ENCODE data around the gene CTIF.

Gene CTIF

DNA sequence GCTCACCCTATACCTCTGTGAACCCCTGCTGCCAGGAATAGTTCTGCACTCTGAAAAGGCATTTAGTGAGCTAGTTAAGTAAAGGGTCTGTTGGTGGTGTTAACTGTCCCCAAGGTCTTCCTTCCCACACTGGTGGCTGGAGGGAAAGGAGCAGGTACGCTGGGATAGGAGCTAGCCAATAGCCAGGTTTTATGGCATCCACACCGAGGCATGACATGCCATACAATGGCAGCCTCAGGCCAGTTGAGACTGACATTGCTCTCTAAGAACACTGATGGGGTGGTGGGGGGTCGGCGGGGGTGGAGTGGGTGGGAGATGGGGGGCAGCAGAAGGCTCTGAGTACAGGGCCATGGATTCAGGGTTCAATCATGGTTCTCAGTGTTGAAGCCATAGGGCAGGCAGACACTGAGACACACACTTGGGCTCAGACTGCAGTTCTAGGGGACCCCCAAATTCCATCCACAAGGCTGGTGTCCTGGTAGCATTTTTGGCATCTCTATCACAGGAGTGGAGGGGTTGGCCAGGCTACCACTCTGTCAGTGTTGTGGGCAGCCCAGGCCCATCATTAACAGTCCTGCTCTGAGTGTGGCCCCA is 136.0 kb downstream of the CTIF start:
- Mint-ChIP-seq H3K27me3 (ENCODE audit: low read depth, poor library complexity) (no peaks in the 10 kb centered on the region), H3K27ac (no peak overlapping the region), H3K4me1 (peaks cover 20% of the 10 kb centered on the region), H3K36me3 (ENCODE audit: low read depth) (peaks cover 21% of the 10 kb centered on the region), H3K4me3 (no peak overlapping the region), H3K9me3 (peaks cover 20% of the 10 kb centered on the region)
- TF ChIP-seq, protein P1, sequence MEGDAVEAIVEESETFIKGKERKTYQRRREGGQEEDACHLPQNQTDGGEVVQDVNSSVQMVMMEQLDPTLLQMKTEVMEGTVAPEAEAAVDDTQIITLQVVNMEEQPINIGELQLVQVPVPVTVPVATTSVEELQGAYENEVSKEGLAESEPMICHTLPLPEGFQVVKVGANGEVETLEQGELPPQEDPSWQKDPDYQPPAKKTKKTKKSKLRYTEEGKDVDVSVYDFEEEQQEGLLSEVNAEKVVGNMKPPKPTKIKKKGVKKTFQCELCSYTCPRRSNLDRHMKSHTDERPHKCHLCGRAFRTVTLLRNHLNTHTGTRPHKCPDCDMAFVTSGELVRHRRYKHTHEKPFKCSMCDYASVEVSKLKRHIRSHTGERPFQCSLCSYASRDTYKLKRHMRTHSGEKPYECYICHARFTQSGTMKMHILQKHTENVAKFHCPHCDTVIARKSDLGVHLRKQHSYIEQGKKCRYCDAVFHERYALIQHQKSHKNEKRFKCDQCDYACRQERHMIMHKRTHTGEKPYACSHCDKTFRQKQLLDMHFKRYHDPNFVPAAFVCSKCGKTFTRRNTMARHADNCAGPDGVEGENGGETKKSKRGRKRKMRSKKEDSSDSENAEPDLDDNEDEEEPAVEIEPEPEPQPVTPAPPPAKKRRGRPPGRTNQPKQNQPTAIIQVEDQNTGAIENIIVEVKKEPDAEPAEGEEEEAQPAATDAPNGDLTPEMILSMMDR (IDR thresholded peaks at IDR 0.05), result no peak
- DNase-seq, result no peak

DNA sequence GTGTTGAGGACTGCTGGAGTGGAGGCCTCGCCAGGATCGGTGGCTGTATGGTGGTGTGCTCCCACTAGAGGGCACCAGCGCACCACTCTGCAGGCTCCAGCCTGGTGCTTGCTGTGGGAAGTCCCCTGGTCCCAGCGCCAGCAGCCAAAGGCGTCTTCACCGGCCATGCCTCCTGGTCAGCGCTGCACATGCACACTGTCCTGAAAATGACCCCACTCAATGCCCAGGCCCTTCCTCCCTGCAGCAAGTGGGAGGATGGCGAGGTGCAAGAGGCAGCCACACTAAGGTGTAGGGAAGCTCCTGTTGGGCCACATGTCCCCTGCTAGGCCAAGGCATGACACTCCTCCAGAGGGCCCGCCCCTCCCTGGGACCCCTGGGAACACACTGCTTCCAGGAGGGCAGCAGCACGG is 136.5 kb downstream of the CTIF start:
- Mint-ChIP-seq H3K27me3 (ENCODE audit: low read depth, poor library complexity) (no peaks in the 10 kb centered on the region), H3K4me3 (no peak overlapping the region), H3K9me3 (peaks cover 15% of the 10 kb centered on the region), H3K36me3 (ENCODE audit: low read depth) (peaks cover 16% of the 10 kb centered on the region), H3K27ac (no peak overlapping the region), H3K4me1 (peaks cover 23% of the 10 kb centered on the region)
- peak; percentile 93 for DNase-seq
- TF ChIP-seq, protein P1 (IDR thresholded peaks at IDR 0.05), result peak; percentile 95

- Mint-ChIP-seq H3K4me1 (peaks cover 29% of the 10 kb centered on the region), H3K4me3 (no peak overlapping the region)
- no peak for DNase-seq
Observed at GRCh38 chr18:48675912-48676311, 137.1 kb downstream of the CTIF start.

GRCh38 chr18:48676346-48676745 is 137.5 kb downstream of the CTIF start:
- no peak for DNase-seq
- H3K9me3 Mint-ChIP-seq, result peaks cover 5% of the 10 kb centered on the region
- H3K27ac Mint-ChIP-seq, result no peak overlapping the region
- TF ChIP-seq, protein P1 (IDR thresholded peaks at IDR 0.05), result no peak
- peaks cover 6% of the 10 kb centered on the region for H3K36me3 Mint-ChIP-seq (ENCODE audit: low read depth)
- H3K27me3 Mint-ChIP-seq (ENCODE audit: low read depth, poor library complexity), result no peaks in the 10 kb centered on the region
- H3K4me1 Mint-ChIP-seq, result peaks cover 33% of the 10 kb centered on the region
- no peak overlapping the region for H3K4me3 Mint-ChIP-seq

More at GRCh38 chr18:48675912-48676311, 137.1 kb downstream of the CTIF start:
- no peaks in the 10 kb centered on the region for H3K27me3 Mint-ChIP-seq (ENCODE audit: low read depth, poor library complexity)
- H3K27ac Mint-ChIP-seq, result no peak overlapping the region
- peaks cover 10% of the 10 kb centered on the region for H3K36me3 Mint-ChIP-seq (ENCODE audit: low read depth)
- TF ChIP-seq, protein P1 (IDR thresholded peaks at IDR 0.05), result no peak
- peaks cover 10% of the 10 kb centered on the region for H3K9me3 Mint-ChIP-seq

- peaks cover under 1% of the 10 kb centered on the region for H3K9me3 Mint-ChIP-seq
- H3K36me3 Mint-ChIP-seq (ENCODE audit: low read depth), result peaks cover under 1% of the 10 kb centered on the region
- no peaks in the 10 kb centered on the region for H3K27me3 Mint-ChIP-seq (ENCODE audit: low read depth, poor library complexity)
- no peak overlapping the region for H3K27ac Mint-ChIP-seq
- DNase-seq, result peak; percentile 92
- peaks cover 38% of the 10 kb centered on the region for H3K4me1 Mint-ChIP-seq
- no peak overlapping the region for H3K4me3 Mint-ChIP-seq
- TF ChIP-seq, protein P1 (IDR thresholded peaks at IDR 0.05), result peak; percentile 94
Observed at GRCh38 chr18:48676756-48677368, 138.0 kb downstream of the CTIF start.
